Measurements from ENCODE around the gene CCDC127. TPM values are rescaled to one million over a fixed set of nuclear protein-coding genes. Genes with fewer than 3 reads are reported as not detected.

Gene CCDC127
- total RNA-seq, 2 experiments from 2014 or later = 8.0 to 8.7 TPM

DNA sequence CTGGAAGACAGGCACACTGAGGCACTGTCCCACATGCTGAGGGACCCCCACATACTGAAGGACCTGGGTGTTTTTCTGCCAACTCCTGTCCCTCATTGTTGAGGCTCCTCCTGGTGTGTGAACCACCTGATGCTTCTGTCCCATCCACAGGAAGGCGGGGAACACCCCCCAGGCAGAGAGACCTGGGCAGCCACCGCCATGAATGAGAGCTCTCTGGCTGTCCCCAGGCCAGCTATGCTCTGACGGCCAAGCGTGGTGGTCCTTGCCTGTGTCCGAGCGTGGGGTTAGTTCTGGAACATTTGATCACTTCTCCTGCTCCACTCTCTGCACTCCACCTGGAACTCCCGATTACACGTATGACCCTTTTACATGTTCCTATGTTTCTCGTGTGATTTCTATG lies 38.6 kb downstream of the CCDC127 start:
- no peaks in the 10 kb centered on the region for H3K36me3 Mint-ChIP-seq (ENCODE audit: low read depth)
- H3K27ac Mint-ChIP-seq = no peak overlapping the region
- POLR2A ChIA-PET = no interaction called here

DNA sequence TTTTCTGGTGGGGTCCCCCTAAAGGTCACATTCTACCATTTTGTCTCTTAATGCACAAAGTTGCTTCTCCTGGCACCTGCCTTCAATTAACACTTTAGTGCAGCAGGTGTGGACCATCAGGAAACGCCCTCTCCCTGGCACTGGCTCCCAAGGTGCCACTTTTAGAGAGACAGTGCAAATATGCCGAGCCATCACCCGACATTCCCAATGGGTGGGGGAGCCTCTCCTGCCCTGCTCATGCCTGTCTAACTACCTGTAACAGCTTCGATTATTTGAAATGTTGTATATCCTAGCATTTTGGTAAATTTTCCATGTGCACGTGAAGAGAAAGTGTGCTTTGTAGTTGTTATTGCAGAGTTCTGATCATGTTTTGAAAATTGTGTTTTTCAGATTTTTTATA lies 39.8 kb downstream of the CCDC127 start:
- Mint-ChIP-seq H3K27ac (no peak overlapping the region), H3K4me1 (no peaks in the 10 kb centered on the region), H3K4me3 (no peak overlapping the region), H3K27me3 (peaks cover 10% of the 10 kb centered on the region), H3K9me3 (no peaks in the 10 kb centered on the region), H3K36me3 (ENCODE audit: low read depth) (no peaks in the 10 kb centered on the region)
- no peak for DNase-seq
- ChIA-PET POLR2A (no interaction called here), CTCF (no interaction called here)

More for the DNA sequence above, 38.6 kb downstream of the CCDC127 start:
- Mint-ChIP-seq H3K27me3 (peaks cover 10% of the 10 kb centered on the region), H3K4me1 (no peaks in the 10 kb centered on the region), H3K9me3 (no peaks in the 10 kb centered on the region), H3K4me3 (no peak overlapping the region)
- DNase-seq = no peak
- CTCF ChIA-PET = interaction anchor here (2.6 kb wide), 1 partner anchor 9 kb away, joined by 9 read pairs; no protein-coding TSS in a partner anchor

DNA sequence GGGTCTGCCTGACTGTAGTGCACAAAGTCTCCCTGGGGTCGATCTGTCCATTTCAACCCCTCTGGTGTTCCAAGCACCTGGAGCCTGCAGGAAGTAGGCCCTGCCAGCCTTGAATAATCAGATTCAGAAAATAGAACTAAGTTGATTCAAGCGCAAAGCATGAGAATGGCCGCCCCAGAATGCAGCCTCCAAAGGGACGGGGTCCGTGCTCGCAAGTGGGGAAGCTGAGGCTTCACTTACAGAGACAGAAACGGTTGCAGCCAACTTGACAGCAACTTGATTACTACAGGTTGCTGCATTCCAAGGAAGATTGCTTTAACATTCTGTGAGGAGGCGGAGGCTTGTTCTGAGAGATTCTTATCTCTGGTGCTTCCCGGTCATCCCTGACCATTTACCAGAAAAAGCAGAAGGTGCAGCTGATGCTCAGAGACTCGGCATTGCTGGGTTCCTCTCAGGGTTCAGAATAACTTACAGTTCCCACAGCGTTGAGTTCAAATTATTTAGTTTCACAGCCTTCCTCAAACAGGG lies 41.6 kb downstream of the CCDC127 start:
- Mint-ChIP-seq H3K4me3 (no peak overlapping the region), H3K36me3 (ENCODE audit: low read depth) (no peaks in the 10 kb centered on the region), H3K4me1 (no peaks in the 10 kb centered on the region), H3K9me3 (no peaks in the 10 kb centered on the region), H3K27ac (no peak overlapping the region), H3K27me3 (peaks cover 10% of the 10 kb centered on the region)
- CTCF ChIA-PET = no interaction called here
- POLR2A ChIA-PET = no interaction called here
- no peak for DNase-seq

DNA sequence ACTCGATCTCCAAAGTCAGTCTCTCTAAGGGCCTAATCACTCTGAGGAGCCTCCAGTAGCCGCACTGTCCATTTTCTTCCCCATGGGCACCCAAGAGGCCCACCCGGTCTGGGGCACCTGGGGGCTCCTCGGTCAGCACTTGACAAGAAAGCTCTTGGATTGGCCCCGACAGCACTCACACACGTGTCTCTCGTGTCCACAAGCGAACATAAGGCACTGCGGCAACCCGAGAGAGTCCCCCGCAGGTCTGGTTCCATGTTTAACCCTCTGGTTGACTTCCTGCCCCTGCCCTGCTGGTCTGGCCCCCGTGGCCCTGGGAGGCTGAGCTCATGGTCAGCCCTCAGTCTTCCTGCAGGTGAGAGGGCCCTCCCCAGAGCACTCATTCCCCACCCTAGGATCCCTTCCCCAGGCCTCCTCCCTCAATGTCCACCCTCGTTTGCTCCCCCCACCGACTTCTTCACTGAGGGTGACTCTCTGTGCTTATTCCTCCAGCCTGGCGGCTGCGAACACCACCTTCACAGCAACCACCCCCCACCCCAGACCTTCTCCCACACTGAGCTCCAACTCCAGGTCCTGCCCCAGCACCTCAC lies 43.0 kb downstream of the CCDC127 start:
- POLR2A ChIA-PET = no interaction called here
- CTCF ChIA-PET = no interaction called here
- no peaks in the 10 kb centered on the region for H3K4me1 Mint-ChIP-seq

DNA sequence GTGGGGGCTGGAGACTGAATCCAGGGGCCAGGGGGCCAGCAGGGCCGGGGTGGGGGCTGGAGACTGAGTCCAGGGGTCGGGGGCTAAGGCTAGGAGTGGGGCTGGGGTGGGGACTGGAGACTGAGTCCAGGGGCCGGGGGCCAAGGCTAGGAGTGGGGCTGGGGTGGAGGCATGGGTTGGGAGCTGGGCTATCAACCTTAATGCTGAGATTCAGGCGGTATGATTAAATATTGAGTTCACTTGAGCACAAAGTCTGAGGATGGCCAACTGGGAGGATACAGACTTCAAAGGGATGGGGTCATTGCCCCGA lies 43.7 kb downstream of the CCDC127 start:
- ChIA-PET CTCF (no interaction called here), POLR2A (no interaction called here)
- Mint-ChIP-seq H3K36me3 (ENCODE audit: low read depth) (no peaks in the 10 kb centered on the region), H3K27ac (no peak overlapping the region), H3K4me1 (no peaks in the 10 kb centered on the region), H3K27me3 (peaks cover 10% of the 10 kb centered on the region), H3K4me3 (no peak overlapping the region), H3K9me3 (no peaks in the 10 kb centered on the region)
- DNase-seq = no peak

More for the DNA sequence above, 43.0 kb downstream of the CCDC127 start:
- peaks cover 10% of the 10 kb centered on the region for H3K27me3 Mint-ChIP-seq
- H3K4me3 Mint-ChIP-seq = no peak overlapping the region
- no peak for DNase-seq
- H3K27ac Mint-ChIP-seq = no peak overlapping the region
- H3K36me3 Mint-ChIP-seq (ENCODE audit: low read depth) = no peaks in the 10 kb centered on the region
- no peaks in the 10 kb centered on the region for H3K9me3 Mint-ChIP-seq

DNA sequence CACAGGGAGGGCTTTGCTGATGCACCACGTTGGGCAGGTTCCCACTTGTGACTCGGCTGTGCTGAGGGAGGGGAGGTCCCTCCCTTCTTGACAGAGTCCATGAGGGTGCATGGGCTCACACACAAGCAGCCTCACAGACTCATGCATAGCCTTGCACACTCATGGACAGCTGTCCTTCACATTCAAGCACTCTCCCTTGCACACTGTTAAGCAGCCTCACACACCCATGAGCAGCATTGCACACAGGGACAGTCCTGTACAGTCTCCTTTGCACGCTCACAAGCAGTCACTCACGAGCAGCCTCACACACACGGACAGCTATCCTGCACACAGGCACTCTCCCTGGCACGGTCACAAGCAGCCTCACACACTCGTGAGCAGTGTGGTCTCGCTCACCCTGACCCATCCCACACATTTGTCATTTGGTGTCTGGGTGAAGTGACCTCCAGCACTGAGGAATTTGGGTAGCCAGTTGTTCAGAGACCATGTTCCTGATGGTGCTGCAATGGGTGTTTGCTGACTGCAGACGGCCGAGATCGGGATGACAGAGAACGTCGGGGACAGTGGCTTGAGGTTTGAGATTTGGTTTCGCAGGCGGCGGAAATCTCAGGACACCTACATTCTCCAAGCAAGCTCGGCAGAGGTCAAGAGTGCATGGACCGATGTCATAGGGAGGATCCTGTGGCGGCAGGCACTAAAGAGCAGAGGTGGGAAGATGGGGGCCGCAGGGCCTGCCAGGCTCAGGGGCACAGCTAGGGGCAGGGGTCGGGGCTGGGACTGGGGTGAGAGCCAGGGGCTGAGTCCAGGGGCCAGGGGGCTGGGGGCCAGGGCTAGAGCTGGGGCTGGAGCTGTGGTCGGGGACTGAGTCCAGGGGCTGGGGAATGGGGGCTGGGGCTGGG lies 44.3 kb downstream of the CCDC127 start:
- Mint-ChIP-seq H3K27ac (no peak overlapping the region), H3K27me3 (peaks cover 10% of the 10 kb centered on the region), H3K4me1 (no peaks in the 10 kb centered on the region), H3K4me3 (no peak overlapping the region), H3K9me3 (no peaks in the 10 kb centered on the region), H3K36me3 (ENCODE audit: low read depth) (no peaks in the 10 kb centered on the region)
- CTCF ChIA-PET = no interaction called here
- DNase-seq = no peak
- POLR2A ChIA-PET = no interaction called here

DNA sequence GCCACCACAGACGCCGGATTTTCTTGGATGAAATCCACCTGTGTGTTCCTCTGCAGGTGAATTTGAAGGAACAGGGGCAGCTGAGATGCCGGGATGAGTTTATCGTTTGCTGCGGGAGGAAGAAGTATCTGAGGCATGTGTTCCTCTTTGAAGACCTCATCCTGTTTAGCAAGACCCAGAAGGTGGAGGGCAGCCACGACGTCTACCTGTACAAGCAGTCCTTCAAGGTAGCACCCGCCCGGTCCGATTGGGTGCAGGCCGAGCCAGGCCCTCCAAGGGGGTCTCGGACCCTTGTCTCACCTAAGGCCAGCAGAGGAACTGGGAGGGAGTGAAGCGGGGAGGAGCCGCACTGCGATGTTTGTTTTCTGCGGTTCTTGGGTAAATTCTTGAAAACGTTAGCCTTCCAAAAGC lies 45.1 kb downstream of the CCDC127 start:
- POLR2A ChIA-PET = no interaction called here
- Mint-ChIP-seq H3K27ac (no peak overlapping the region), H3K36me3 (ENCODE audit: low read depth) (no peaks in the 10 kb centered on the region), H3K4me3 (no peak overlapping the region), H3K9me3 (no peaks in the 10 kb centered on the region), H3K4me1 (no peaks in the 10 kb centered on the region), H3K27me3 (peaks cover 4% of the 10 kb centered on the region)
- no peak for DNase-seq
- CTCF ChIA-PET = no interaction called here

DNA sequence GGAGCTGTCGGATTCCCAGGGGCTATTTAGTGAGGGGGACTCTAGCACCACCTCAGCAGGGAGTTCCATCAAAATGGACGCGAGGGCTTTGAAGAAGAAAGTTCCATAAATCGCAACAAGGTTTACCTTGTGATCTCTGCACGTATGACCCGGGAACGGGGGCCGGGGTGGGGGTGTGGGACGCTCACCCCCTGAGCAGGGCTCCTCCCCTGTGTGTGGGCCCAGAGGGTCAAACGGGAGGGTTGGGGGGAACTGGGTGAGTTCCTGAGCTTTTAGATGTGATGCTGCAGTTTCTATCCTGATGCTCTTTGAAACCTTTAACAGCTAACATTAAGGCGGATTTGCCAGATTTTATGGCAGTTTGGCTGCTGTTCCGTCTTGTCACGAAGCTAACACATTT lies 45.5 kb downstream of the CCDC127 start:
- Mint-ChIP-seq H3K27ac (no peak overlapping the region), H3K36me3 (ENCODE audit: low read depth) (no peaks in the 10 kb centered on the region), H3K4me1 (no peaks in the 10 kb centered on the region), H3K4me3 (no peak overlapping the region), H3K27me3 (peaks cover 4% of the 10 kb centered on the region), H3K9me3 (no peaks in the 10 kb centered on the region)
- DNase-seq = no peak
- POLR2A ChIA-PET = no interaction called here
- CTCF ChIA-PET = no interaction called here

DNA sequence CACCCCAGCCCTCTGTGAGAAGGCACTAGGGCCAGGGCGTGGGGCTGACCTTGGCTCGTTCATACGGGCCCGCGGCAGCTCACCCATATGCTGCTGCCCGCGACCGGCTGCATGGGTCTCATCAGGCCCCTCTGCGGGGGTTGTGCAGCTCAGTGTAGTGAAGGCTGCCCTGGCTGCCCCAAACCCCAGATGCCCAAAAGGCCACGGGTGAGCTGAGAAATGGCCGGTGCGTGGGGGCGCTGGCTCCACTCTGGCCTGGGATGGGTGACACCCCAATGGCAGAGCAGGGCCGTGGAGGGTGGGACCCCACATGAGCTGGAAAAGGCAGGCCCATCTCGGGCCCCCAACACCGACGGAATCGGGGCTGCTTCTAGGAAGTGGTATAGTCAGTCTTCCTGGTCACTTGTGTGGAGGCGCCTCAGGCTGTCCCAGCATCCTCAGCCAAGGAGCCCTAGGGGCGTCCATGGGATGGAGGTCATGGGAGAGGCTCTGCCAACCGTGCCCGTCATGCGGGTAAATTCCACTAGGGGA lies 46.1 kb downstream of the CCDC127 start:
- ChIA-PET POLR2A (no interaction called here), CTCF (no interaction called here)
- Mint-ChIP-seq H3K36me3 (ENCODE audit: low read depth) (no peaks in the 10 kb centered on the region), H3K4me3 (no peak overlapping the region), H3K27me3 (no peaks in the 10 kb centered on the region), H3K9me3 (no peaks in the 10 kb centered on the region), H3K27ac (no peak overlapping the region), H3K4me1 (no peaks in the 10 kb centered on the region)
- no peak for DNase-seq

DNA sequence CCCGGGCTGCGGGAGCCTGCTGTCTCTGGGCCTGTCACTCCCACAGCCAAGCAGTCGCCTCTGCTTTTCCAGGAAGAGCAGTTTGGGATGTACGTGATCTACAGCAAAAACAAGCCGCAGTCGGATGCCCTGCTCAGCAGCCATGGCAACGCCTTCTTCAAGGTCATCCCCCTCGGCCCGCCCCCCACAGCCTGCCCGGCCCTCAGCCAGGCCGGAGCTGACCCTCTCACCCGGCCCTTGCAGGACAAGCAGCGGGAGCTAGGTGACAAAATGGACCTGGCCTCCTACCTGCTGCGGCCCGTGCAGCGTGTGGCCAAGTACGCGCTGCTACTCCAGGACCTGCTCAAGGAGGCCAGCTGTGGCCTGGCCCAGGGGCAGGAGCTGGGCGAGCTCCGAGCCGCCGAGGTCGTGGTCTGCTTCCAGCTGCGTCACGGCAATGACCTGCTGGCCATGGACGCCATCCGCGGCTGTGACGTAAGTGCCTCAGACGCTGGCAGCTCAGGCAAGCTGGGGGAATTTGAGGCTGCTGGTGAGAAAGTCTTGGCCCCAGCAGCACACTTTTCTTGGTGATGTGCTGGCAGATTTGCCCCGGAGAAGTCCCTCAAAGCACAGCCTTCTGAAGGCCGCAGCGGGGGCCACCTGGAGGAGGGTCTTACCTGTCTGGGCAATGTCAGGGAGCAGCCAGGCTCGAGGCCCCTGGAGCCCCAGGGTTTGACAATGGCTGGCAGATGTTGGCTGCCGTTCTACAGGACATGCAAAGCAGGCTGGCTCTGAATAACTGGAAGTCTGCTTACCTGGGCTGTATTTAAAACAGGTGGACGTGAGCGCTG lies 46.8 kb downstream of the CCDC127 start:
- H3K4me3 Mint-ChIP-seq = no peak overlapping the region
- no peak for DNase-seq
- H3K36me3 Mint-ChIP-seq (ENCODE audit: low read depth) = no peaks in the 10 kb centered on the region
- H3K4me1 Mint-ChIP-seq = no peaks in the 10 kb centered on the region
- ChIA-PET POLR2A (no interaction called here), CTCF (no interaction called here)
- no peaks in the 10 kb centered on the region for H3K9me3 Mint-ChIP-seq
- no peak overlapping the region for H3K27ac Mint-ChIP-seq
- no peaks in the 10 kb centered on the region for H3K27me3 Mint-ChIP-seq

DNA sequence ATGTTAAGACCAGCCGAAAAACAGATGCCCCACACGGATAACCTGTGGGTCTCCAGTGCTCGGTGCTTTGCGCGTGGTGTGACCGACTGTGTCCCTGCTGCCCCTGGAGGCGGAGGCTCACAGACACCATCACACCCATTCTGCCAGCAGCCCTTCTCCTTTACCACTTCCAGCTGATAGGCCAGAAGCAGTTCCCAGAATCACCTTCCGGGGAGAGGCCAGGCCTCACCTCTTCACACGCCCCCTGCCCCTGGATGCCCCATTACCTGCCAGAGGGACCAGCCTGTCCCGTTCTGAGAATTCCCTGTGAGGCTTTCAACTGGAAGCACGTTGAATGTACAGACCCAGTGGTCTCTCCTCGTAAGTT lies 48.2 kb downstream of the CCDC127 start:
- no peaks in the 10 kb centered on the region for H3K9me3 Mint-ChIP-seq
- CTCF ChIA-PET = no interaction called here
- no peaks in the 10 kb centered on the region for H3K4me1 Mint-ChIP-seq
- no peak overlapping the region for H3K27ac Mint-ChIP-seq
- POLR2A ChIA-PET = no interaction called here
- H3K4me3 Mint-ChIP-seq = no peak overlapping the region
- no peaks in the 10 kb centered on the region for H3K36me3 Mint-ChIP-seq (ENCODE audit: low read depth)
- no peak for DNase-seq
- H3K27me3 Mint-ChIP-seq = no peaks in the 10 kb centered on the region

DNA sequence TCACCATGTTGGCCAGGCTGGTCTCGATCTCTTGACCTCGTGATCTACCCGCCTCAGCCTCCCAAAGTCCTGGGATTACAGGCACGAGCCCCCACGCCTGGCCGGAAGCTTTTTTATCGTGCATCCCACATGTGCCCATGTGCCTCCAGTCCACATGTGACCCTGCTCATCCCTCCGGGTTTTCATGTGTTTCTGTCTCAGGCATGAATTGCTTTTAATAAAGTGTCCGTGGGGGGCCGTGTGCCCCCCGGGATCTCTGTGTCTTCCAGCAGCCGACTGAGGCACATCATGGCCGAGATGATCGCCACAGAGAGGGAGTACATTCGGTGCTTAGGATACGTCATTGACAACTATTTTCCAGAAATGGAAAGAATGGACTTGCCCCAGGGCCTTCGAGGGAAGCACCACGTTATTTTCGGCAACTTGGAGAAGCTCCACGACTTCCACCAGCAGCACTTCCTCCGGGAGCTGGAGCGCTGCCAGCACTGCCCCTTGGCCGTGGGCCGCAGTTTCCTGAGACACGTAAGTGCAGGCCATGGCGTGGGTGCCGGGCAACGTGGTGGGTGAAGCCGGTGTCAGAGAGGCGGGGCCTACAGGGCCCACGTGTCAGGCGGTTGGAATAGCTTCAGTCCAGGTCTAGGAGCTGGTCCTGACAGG lies 48.8 kb downstream of the CCDC127 start:
- POLR2A ChIA-PET = no interaction called here
- H3K4me1 Mint-ChIP-seq = no peaks in the 10 kb centered on the region
- no peak overlapping the region for H3K4me3 Mint-ChIP-seq
- CTCF ChIA-PET = no interaction called here
- H3K36me3 Mint-ChIP-seq (ENCODE audit: low read depth) = no peaks in the 10 kb centered on the region
- peaks cover under 1% of the 10 kb centered on the region for H3K9me3 Mint-ChIP-seq
- no peak overlapping the region for H3K27ac Mint-ChIP-seq
- H3K27me3 Mint-ChIP-seq = no peaks in the 10 kb centered on the region
- DNase-seq = no peak
